GM18868 (cell line): ENCODE results near the gene TANGO6.

Source experiments
- ATAC-seq: cut with Tn5 transposase; IDR thresholded peaks from one replicate; pipeline ENCODE4 v1.9.1; 2021; ENCODE audit warnings: mild to moderate bottlenecking, moderate library complexity; ENCODE audit not compliant: unreplicated experiment

TANGO6 gene

GRCh38 chr16:68907297-68907696 lies 64.0 kb downstream of the TANGO6 start:
- ATAC-seq: no peak

GRCh38 chr16:68907781-68908181 lies 64.5 kb downstream of the TANGO6 start:
- no peak for ATAC-seq

- ATAC-seq: no peak
These were observed 65.9 kb downstream of the TANGO6 start for GRCh38 chr16:68909099-68909733.

DNA sequence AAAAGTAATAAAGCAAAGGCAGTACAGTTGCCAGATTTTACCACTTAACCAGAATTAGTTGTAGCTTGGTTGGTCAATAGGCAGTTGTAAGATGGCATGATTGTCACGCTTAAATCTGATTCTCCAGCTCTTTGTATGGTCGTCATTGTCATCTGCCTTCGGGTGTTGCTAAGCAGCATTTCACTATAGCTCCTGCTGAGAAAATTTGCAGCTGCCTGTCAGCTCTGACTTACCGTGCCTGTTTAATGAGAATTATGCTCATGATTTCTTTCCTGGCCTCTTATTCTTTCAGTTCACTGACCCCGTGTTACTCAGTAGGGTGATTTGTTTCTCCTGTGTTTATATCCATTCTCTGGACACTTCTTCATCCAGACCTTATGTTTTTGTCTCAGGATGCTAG lies 66.7 kb downstream of the TANGO6 start:
- ATAC-seq: no peak

GRCh38 chr16:68915589-68915988 lies 72.3 kb downstream of the TANGO6 start:
- no peak for ATAC-seq

DNA sequence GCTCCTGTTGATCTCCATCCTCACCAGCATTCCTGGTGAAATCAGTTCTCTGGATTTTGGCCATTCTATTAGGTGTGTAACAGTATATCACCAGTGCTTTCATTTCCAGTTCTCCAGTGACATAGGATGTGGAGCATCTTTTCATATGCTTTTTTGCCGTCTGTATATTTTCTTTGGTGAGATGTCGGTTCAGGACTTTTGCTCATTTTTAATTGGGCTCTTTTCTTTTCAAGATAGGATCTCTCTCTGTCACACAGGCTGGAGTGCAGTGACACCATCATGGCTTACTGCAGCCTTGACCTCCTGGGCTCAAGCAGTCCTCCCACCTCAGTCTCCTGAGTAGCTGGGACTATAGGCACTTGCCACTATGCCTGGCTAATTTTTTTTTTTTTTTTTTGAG lies 74.2 kb downstream of the TANGO6 start:
- no peak for ATAC-seq

GRCh38 chr16:68920349-68920748 lies 77.0 kb downstream of the TANGO6 start:
- ATAC-seq: no peak

DNA sequence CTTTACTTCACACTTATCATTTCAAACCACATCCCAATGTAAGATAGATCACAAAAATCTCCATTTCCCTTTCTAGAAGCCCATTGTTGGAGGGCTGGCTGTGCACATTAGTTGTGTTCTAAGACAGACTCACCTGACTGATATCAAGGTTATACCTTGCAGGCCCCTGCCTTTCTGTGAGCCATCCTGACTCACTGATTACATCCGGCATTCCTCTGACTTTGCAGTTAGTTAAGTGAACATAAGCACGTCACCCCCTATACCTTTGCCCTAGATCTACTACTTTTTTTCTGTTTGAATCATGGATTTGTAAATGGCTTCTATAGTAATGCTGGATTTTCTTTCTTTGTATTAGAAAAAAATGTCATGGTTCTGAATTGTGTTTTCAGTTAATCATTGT lies 78.3 kb downstream of the TANGO6 start:
- no peak for ATAC-seq

DNA sequence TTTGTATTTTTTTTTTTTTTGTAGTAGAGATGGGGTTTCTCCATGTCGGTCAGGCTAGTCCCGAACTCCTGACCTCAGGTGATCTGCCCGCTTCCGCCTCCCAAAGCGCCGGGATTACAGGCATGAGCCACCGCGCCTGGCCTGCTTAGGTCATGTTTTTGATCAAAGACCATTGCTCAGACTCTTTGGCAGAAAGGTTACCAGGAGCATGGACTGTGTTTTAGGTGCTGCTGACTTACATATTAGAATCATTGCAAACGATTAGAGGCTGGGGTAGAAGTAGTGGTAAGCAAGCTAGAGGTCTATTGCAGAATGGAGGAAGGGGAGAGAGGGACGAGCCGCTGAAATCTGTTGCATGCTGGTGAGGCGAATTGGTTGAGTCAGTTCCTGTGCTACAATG lies 79.8 kb downstream of the TANGO6 start:
- no peak for ATAC-seq

DNA sequence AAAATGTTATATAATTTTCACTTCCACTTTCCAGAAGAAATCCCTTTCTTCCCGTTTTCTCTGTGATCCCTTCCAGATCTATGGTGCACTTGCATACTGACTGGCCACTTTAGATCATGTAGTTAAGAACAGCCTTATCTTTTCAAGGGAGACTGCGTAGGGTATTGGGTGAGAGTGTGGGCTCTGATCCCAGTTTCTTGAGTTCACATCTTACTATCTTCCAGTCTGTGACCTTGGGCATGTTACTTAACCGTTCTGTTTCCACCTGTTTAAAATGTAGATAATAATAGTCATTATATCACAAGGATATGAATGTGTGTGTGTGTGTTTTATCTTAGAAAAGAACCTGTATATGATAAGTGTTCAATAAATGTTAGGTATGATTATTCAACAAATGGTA lies 83.7 kb downstream of the TANGO6 start:
- ATAC-seq: no peak

DNA sequence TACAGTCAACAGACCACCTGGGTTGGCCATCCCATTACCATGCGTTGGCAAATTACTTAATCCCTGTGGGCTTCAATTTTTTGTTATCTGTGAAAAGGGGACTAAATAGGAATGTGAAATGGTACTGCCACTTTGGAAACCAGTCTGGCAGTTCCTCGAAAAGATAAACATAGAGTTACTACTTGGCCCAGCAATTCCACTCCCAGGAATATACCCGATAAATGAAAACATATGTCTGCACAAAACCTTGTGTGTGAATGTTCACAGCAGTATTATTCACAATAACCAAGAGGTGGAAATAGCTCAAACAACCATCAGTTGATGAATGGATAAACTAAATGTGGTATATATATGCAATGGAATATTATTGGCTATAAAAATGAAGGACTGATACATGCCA lies 87.9 kb downstream of the TANGO6 start:
- no peak for ATAC-seq

DNA sequence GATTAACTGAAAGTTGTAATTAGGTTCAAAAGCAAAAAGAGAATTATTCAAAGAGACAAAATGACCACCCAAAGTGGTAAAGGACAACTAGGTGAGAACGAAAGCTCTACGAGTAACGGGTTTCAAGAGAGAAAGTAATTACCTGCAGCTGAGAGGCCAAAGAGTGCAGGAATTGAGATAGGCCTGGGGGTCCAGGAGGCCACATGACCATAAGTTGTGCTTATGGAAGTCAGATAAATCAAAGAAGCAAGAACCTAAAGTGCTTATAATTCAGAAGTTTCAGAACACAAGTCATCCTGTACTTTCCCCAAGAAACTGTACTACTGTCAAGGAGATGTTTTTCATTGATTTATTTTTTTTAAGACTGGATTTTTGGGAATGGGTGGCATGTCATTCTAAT lies 91.1 kb downstream of the TANGO6 start:
- ATAC-seq: no peak

- ATAC-seq: no peak
These were observed 91.7 kb downstream of the TANGO6 start for GRCh38 chr16:68935008-68935407.

- ATAC-seq: no peak
These were observed 93.7 kb downstream of the TANGO6 start for GRCh38 chr16:68936736-68937631.

DNA sequence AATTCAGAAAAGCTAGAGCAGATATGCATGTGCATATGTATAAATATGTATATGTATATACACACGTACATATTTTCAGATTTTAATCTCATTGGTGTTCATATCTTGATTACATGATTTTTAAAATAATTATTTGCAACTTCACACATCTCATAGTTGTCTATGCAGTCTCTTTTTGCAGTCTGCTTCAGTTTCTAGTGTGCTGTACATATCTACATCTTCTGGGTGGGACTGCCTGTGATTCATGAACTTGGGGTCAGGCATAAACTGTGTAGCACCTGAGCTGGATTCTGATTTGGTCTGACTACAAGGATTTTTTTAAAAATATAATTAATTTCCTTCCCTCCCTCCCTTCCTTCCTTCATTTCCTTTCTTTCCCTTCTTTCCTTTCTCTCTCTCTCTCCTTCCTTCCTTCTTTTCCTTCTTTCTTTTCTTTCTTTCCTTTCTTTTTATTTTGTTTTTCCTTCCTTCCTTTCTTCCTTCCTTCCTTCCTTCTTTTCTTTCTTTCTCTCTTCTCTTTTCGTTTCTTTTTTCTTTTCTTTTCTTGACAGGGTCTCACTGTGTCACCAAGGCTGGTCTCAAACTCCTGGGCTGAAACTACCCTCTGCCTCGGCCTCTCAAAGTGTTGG lies 96.5 kb downstream of the TANGO6 start:
- ATAC-seq: no peak

DNA sequence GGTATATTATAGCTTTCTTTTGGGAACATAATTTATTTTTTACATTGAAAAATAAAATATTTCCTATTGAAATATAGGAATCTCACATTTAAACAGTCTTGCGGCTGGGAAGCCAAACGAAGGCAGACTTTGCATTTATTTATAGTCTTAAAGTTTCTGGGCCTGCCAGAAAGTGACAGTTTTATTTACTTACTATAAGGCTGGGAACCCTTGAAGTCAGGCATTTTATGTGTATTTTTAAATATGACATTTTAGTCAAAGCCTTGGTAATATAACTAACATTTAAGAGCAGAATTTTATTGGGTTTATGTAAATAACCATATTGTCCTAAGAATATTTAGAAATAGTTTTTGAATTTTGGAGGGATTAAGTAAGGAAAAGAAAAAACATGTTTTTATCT lies 97.5 kb downstream of the TANGO6 start:
- no peak for ATAC-seq

DNA sequence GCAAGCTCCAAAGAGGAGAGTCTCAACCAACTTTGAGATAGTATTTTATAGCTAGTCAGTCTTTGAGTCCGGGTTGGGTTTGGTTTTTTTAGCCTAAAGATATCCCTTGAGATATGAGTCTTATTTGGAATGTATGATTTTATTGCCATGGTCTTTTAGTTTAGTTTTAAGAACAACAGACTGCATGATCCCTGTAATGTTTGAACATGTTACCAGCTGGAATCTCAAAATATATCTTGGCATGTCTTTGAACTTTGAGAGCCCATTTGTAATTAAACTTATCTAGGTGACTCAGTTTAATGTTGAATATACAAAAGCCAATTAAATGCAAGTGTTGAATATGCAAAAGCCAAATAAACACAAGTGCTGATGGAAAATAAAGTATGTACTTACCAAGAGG lies 100.6 kb downstream of the TANGO6 start:
- ATAC-seq: no peak

DNA sequence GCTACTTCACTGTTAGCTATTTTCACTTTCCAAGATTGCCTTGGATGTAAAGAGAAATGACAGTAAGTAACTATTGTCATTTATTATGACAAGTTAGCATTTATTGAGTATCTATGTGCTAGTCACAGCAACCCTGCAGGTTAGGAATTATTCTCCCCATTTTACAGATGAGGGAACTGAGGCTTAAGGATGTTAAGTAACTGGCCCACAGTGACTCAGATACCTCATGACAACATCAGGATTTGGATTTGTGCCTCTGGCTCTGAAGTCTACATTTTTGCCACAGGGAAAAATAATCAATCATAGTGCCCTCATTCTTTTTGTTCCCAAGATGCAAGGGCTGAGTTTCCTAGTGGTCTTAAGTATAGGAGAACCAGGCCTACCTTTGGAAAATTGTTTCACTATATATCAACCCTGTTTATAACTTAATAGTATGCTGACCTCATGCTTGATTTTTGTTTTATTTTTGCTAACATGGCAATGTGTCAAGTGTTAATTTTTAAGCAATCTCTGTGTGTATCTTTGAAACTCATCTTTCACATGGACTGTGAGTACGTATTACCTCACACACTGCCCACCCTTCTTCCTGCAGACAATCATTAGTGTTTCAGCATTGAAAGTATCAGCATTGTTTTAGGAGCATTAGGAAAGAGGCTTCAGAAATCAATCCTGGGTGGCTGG lies 105.0 kb downstream of the TANGO6 start:
- no peak for ATAC-seq

DNA sequence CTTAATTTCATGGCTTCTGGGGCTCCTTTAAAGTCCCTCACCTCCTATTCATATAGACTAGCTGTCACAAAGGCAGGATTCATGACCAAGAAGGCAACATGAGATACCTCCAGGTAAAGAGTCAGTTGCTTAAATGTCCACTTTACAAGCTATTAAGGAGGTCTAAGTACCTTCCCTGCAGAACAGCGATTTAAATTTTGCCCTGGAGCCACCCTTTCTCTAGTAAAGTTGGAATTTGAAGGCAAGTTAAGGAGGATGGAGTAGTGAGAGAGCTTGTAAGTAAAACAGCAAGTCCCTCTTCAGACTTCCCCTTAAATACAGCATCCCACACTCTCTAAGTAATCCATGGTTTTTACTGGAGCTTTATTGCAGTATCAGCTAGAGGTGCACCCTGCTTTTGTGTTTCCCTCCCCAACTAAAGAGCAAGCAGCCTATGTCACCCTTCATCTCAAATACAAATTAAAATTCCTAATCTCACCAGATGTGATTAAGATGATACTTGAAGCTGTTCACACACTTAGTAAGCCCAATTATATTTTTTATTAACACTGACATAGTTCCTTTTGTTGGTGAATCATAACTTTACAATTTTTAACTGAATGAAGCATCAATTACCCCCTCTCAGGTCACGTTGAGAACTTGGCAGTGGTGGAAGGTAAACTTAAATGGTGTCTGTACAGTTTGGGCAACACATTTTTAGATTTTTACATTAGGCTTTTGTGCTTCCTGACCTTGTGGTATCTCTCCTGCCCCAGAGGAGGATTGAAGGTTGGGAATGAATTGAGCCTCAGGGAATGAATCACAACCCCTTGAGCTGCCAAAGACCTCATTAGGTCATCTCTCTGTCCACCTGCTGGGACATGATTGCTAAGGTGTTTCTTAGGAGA lies 108.9 kb downstream of the TANGO6 start:
- ATAC-seq: no peak

DNA sequence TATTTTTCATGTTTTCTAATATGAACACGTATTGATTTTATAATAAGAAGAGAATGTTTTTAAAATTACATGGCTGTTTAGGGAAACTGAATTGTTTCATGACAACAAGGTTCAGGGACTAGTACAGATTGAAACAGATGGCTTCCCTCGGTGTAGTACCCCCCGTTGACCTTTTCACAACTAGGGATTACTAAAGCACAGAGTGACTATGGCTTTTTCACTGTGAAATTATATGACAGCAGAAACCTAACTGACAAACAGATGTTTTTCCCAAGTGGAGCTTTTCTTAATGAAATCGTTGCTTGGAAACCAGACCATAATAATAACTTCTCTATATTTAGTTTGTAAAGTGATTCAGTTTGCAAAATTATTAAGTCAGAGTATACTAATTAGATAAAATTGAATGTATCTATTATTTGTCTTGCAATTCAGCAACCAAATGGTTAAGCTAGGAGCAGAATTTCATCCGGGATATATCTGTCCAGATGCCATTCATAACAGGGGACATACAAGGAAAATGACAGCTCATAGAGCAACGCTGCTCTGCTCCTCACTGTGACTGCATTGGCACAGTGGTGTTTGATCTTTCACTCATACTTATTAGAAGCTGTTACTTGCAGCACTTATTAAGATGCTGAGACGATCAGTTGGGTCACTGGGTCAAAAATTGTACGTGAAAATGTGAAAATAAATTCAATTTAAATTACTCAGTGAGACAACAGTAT lies 111.7 kb downstream of the TANGO6 start:
- no peak for ATAC-seq
